T-helper 17 cell (primary cell): ENCODE results near the gene FAM53A. TPM values are rescaled to one million over a fixed set of nuclear protein-coding genes. Genes with fewer than 3 reads are reported as not detected.
"Not testable (repeated sequence)": the region's sequence is repeated elsewhere in the genome, so short reads cannot be mapped to it uniquely, and the experiment has no call there.

ENCODE experiments used
- ATAC-seq: fragments of 150-1000 bp; cut with Tn5 transposase; 2 replicates; pipeline ENCODE4 v1.10.0; 2021; ENCODE audit warnings: mild to moderate bottlenecking, moderate library complexity
- DNase-seq, 3 donors: peaks; one replicate each; pipeline versions ENCODE4 v3.0.0 to v3.0.0-alpha.2; 2020 to 2021
- H3K9me3 ChIP-seq: one replicate; pipeline ENCODE4 v1.7.0; 2013; ENCODE audit warnings: low read length, mild to moderate bottlenecking; ENCODE audit not compliant: control insufficient read depth, poor library complexity, severe bottlenecking
- H3K27ac Mint-ChIP-seq: one replicate; pipeline ENCODE4 v1.8.0; 2022; ENCODE audit warnings: mild to moderate bottlenecking, moderate library complexity, mixed read lengths
- H3K27me3 Mint-ChIP-seq: one replicate; pipeline ENCODE4 v1.8.0; 2022; ENCODE audit warnings: mixed read lengths
- H3K36me3 Mint-ChIP-seq: one replicate; pipeline ENCODE4 v1.8.0; 2022; ENCODE audit warnings: low read depth, mixed read lengths
- H3K4me1 Mint-ChIP-seq: one replicate; pipeline ENCODE4 v1.8.0; 2022; ENCODE audit warnings: mild to moderate bottlenecking, mixed read lengths
- H3K4me3 Mint-ChIP-seq: one replicate; pipeline ENCODE4 v1.8.0; 2022; ENCODE audit warnings: mild to moderate bottlenecking, moderate library complexity, mixed read lengths
- total RNA-seq, 4 donors: library from RNA in 2 of 4; stranded (reverse) in 2 of 4; gene quantifications; one replicate each; pipeline ENCODE4 v1.2.3 and lab custom pipeline; 2022 to 2026

Gene FAM53A
- total RNA-seq, 2 donors from 2014 or later: 2.4 to 3.1 TPM

GRCh38 chr4:1686440-1687036 is 2.4 kb upstream of the FAM53A start:
- H3K4me1 Mint-ChIP-seq: peaks cover 11% of the 10 kb centered on the region
- no peak overlapping the region for H3K27ac Mint-ChIP-seq
- DNase-seq (no peak), ATAC-seq (no peak)
- H3K36me3 Mint-ChIP-seq: no peaks in the 10 kb centered on the region
- peak overlapping the region; percentile 41 for H3K4me3 Mint-ChIP-seq
- H3K27me3 Mint-ChIP-seq: no peaks in the 10 kb centered on the region
- no peaks in the 10 kb centered on the region for H3K9me3 ChIP-seq

- ATAC-seq: no peak
- no peak for DNase-seq
- H3K4me1 Mint-ChIP-seq: peaks cover 11% of the 10 kb centered on the region
- no peaks in the 10 kb centered on the region for H3K9me3 ChIP-seq
- no peak overlapping the region for H3K27ac Mint-ChIP-seq
- H3K4me3 Mint-ChIP-seq: no peak overlapping the region
- no peaks in the 10 kb centered on the region for H3K36me3 Mint-ChIP-seq
- no peaks in the 10 kb centered on the region for H3K27me3 Mint-ChIP-seq
These were observed 1.4 kb upstream of the FAM53A start for GRCh38 chr4:1685235-1686150.

GRCh38 chr4:1684506-1685234 is 557 bp upstream of the FAM53A start:
- H3K36me3 Mint-ChIP-seq: no peaks in the 10 kb centered on the region
- no peak for ATAC-seq
- H3K9me3 ChIP-seq: no peaks in the 10 kb centered on the region
- H3K4me3 Mint-ChIP-seq: peak overlapping the region; percentile 65
- peaks cover 10% of the 10 kb centered on the region for H3K4me1 Mint-ChIP-seq
- no peak overlapping the region for H3K27ac Mint-ChIP-seq
- no peaks in the 10 kb centered on the region for H3K27me3 Mint-ChIP-seq
- peak in 1 of 3 donors; percentile 95 for DNase-seq

- Mint-ChIP-seq H3K36me3 (no peaks in the 10 kb centered on the region), H3K27me3 (no peaks in the 10 kb centered on the region), H3K4me3 (peak overlapping the region; percentile 89), H3K27ac (peak overlapping the region; percentile 66), H3K4me1 (peaks cover 9% of the 10 kb centered on the region)
- no peaks in the 10 kb centered on the region for H3K9me3 ChIP-seq
- ATAC-seq (no peak), DNase-seq (no peak)
These were observed 815 bp downstream of the FAM53A start for GRCh38 chr4:1683261-1683735.

GRCh38 chr4:1682860-1683259 is 1.3 kb downstream of the FAM53A start:
- H3K9me3 ChIP-seq: no peaks in the 10 kb centered on the region
- H3K36me3 Mint-ChIP-seq: no peaks in the 10 kb centered on the region
- no peaks in the 10 kb centered on the region for H3K27me3 Mint-ChIP-seq
- peaks cover 9% of the 10 kb centered on the region for H3K4me1 Mint-ChIP-seq
- H3K27ac Mint-ChIP-seq: peak overlapping the region; percentile 66
- H3K4me3 Mint-ChIP-seq: peak overlapping the region; percentile 89
- DNase-seq (no peak), ATAC-seq (no peak)

- no peaks in the 10 kb centered on the region for H3K9me3 ChIP-seq
- Mint-ChIP-seq H3K36me3 (peaks cover 2% of the 10 kb centered on the region), H3K27me3 (peaks cover 7% of the 10 kb centered on the region), H3K4me3 (no peak overlapping the region), H3K4me1 (peaks cover 5% of the 10 kb centered on the region), H3K27ac (peak overlapping the region; percentile 19)
- ATAC-seq (no peak), DNase-seq (no peak)
These were observed 5.9 kb downstream of the FAM53A start for GRCh38 chr4:1678244-1678643.

- peaks cover 2% of the 10 kb centered on the region for H3K36me3 Mint-ChIP-seq
- H3K4me3 Mint-ChIP-seq: peak overlapping the region; percentile 36
- peaks cover 3% of the 10 kb centered on the region for H3K4me1 Mint-ChIP-seq
- peaks cover 7% of the 10 kb centered on the region for H3K27me3 Mint-ChIP-seq
- ATAC-seq (no peak), DNase-seq (no peak)
- peak overlapping the region; percentile 49 for H3K27ac Mint-ChIP-seq
- H3K9me3 ChIP-seq: no peaks in the 10 kb centered on the region
These were observed 7.2 kb downstream of the FAM53A start for GRCh38 chr4:1676605-1677525.

- H3K36me3 Mint-ChIP-seq: peaks cover 2% of the 10 kb centered on the region
- peaks cover 7% of the 10 kb centered on the region for H3K27me3 Mint-ChIP-seq
- ATAC-seq (no peak), DNase-seq (no peak)
- no peaks in the 10 kb centered on the region for H3K9me3 ChIP-seq
- no peak overlapping the region for H3K4me3 Mint-ChIP-seq
- peaks cover 3% of the 10 kb centered on the region for H3K4me1 Mint-ChIP-seq
- no peak overlapping the region for H3K27ac Mint-ChIP-seq
These were observed 8.3 kb downstream of the FAM53A start for GRCh38 chr4:1675802-1676137.

- DNase-seq: no peak
- H3K4me1 Mint-ChIP-seq: peaks cover 3% of the 10 kb centered on the region
- H3K4me3 Mint-ChIP-seq: no peak overlapping the region
- no peak for ATAC-seq
- H3K27me3 Mint-ChIP-seq: peaks cover 7% of the 10 kb centered on the region
- no peak overlapping the region for H3K27ac Mint-ChIP-seq
- peaks cover 2% of the 10 kb centered on the region for H3K36me3 Mint-ChIP-seq
- H3K9me3 ChIP-seq: no peaks in the 10 kb centered on the region
These were observed 8.8 kb downstream of the FAM53A start for GRCh38 chr4:1675136-1675801.

- Mint-ChIP-seq H3K4me3 (no peak overlapping the region), H3K36me3 (peaks cover 2% of the 10 kb centered on the region)
- ATAC-seq: no peak
These were observed 9.4 kb downstream of the FAM53A start for GRCh38 chr4:1674682-1675081.

GRCh38 chr4:1673671-1674070 is 10.4 kb downstream of the FAM53A start:
- H3K9me3 ChIP-seq: no peaks in the 10 kb centered on the region
- Mint-ChIP-seq H3K27me3 (peaks cover 7% of the 10 kb centered on the region), H3K4me3 (no peak overlapping the region), H3K36me3 (peaks cover 2% of the 10 kb centered on the region), H3K27ac (no peak overlapping the region), H3K4me1 (peaks cover 3% of the 10 kb centered on the region)
- ATAC-seq: no peak
- no peak for DNase-seq

More at GRCh38 chr4:1674682-1675081, 9.4 kb downstream of the FAM53A start:
- H3K27ac Mint-ChIP-seq: no peak overlapping the region
- no peak for DNase-seq
- no peaks in the 10 kb centered on the region for H3K9me3 ChIP-seq
- H3K4me1 Mint-ChIP-seq: peaks cover 3% of the 10 kb centered on the region
- H3K27me3 Mint-ChIP-seq: peaks cover 7% of the 10 kb centered on the region

- H3K36me3 Mint-ChIP-seq, H3K27me3 Mint-ChIP-seq, ATAC-seq, H3K27ac Mint-ChIP-seq, H3K4me3 Mint-ChIP-seq, H3K4me1 Mint-ChIP-seq, DNase-seq, H3K9me3 ChIP-seq: not testable (repeated sequence)
These were observed 13.1 kb downstream of the FAM53A start for GRCh38 chr4:1671011-1671410.
